Gastrocnemius medialis (tissue), 4 donors: ENCODE results near the gene ZFAND6. TPM values are rescaled to one million over a fixed set of nuclear protein-coding genes. Genes with fewer than 3 reads are reported as not detected.

Source experiments
- ATAC-seq, 2 donors: fragments of 150-250 bp; one replicate each; pipeline ENCODE4 v1.9.1; 2016
- DNase-seq, 2 donors: peaks; one replicate each; pipeline ENCODE4 v3.0.0-alpha.2; 2019
- H3K27ac ChIP-seq, 4 donors: fragments of 200-600 bp; sonication (generic); 1 replicate in 1 of 4; 2 replicates in 3 of 4; pipeline ENCODE4 v1.5.1; 2016 to 2018; ENCODE audit warnings: mild to moderate bottlenecking in 2 of 4, moderate library complexity in 1 of 4
- H3K27me3 ChIP-seq, 3 donors: fragments of 200-600 bp; sonication (generic) in 2 of 3; 1 replicate in 1 of 3; 2 replicates in 2 of 3; pipeline versions ENCODE4 v1.5.1 to v1.6.0; 2016 to 2019; ENCODE audit warnings: mild to moderate bottlenecking in 1 of 3, moderate library complexity in 1 of 3
- H3K36me3 ChIP-seq, 2 donors: fragments of 200-600 bp; sonication (generic) in 1 of 2; one replicate each; pipeline ENCODE4 v1.5.1; 2017 to 2018
- H3K4me1 ChIP-seq, 2 donors: fragments of 200-600 bp; sonication (generic) in 1 of 2; one replicate each; pipeline ENCODE4 v1.5.1; 2016 to 2017; ENCODE audit warnings: mild to moderate bottlenecking in 2 of 2
- H3K4me3 ChIP-seq, 4 donors: fragments of 200-600 bp; sonication (generic) in 3 of 4; 1 replicate in 1 of 4; 2 replicates in 3 of 4; pipeline ENCODE4 v1.5.1; 2016 to 2019; ENCODE audit warnings: mild to moderate bottlenecking in 2 of 4
- H3K9me3 ChIP-seq, 3 donors: fragments of 200-600 bp; sonication (generic) in 2 of 3; 1 replicate in 1 of 3; 2 replicates in 2 of 3; pipeline ENCODE4 v1.5.1; 2016 to 2019
- POLR2A ChIP-seq, 2 donors: fragments of 450-650 bp; IDR thresholded peaks; one replicate each; pipeline ENCODE4 v1.6.1; 2017; ENCODE audit warnings: antibody characterized with exemption in 2 of 2, mild to moderate bottlenecking in 2 of 2, moderate library complexity in 2 of 2
- in situ Hi-C, 4 donors: fragments of 200-750 bp; cut with MboI; loops; one replicate each; pipeline versions ENCODE4 v1.15.0 to v1.8.0; 2017; ENCODE audit warnings: low sequenced_read_pairs in 4 of 4
- intact Hi-C: fragments of 100-400 bp; cut with DNase I; formaldehyde crosslinking; loops from one replicate; pipeline ENCODE4 v1.15.1; 2023; ENCODE audit warnings: low total_unique reads
- total RNA-seq, 4 donors: library from RNA; depleted of rRNA; stranded (reverse); fragments of >200 nt; gene quantifications; one replicate each; pipeline versions ENCODE4 v1.1.0 to v1.2.3, GENCODE V29; 2016
- TF ChIP-seq, protein P1 (sequence below), 5 experiments: fragments of 450-650 bp in 3 of 5; fragments of 200-600 bp in 2 of 5; sonication (generic) in 2 of 5; IDR thresholded peaks in 4 of 5; conservative IDR thresholded peaks in 1 of 5; 1 replicate in 4 of 5; 2 replicates in 1 of 5; pipeline ENCODE4 v1.5.1; 2016 to 2019; ENCODE audit warnings: antibody characterized with exemption in 5 of 5, mild to moderate bottlenecking in 3 of 5, moderate library complexity in 3 of 5

ZFAND6 gene
- total RNA-seq, 4 donors from 2014 or later = 95.4 to 196 (median 146) TPM

DNA sequence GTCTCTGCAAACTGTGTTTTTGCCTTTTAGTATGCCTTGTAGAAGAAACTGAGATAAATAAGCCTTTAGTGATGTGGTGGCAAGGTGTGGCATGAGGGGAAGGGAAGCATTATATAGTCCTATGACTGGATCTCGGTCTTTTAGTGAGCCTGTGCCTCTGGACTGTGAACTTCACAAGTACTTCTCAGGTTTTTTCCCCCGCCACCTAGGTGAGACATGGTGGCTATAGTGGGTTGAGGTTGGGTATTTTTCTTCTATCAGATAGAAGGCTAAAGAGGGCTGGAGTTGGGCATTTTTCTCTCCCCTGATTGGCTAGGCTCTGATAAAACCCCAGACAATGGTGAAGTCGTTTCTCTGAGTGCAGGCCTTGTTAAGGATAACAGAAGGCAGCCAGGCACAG is 38.7 kb upstream of the ZFAND6 start:
- Histone ChIP-seq H3K4me1 (no peaks in the 10 kb centered on the region), H3K36me3 (no peaks in the 10 kb centered on the region), H3K27me3 (no peaks in the 10 kb centered on the region), H3K9me3 (no peaks in the 10 kb centered on the region), H3K4me3 (no peak overlapping the region), H3K27ac (no peak overlapping the region)
- DNase-seq (no peak), ATAC-seq (no peak)
- in situ Hi-C loops = no loop called here
- TF ChIP-seq POLR2A (IDR thresholded peaks at IDR 0.05) = no peak
- TF ChIP-seq, protein P1, sequence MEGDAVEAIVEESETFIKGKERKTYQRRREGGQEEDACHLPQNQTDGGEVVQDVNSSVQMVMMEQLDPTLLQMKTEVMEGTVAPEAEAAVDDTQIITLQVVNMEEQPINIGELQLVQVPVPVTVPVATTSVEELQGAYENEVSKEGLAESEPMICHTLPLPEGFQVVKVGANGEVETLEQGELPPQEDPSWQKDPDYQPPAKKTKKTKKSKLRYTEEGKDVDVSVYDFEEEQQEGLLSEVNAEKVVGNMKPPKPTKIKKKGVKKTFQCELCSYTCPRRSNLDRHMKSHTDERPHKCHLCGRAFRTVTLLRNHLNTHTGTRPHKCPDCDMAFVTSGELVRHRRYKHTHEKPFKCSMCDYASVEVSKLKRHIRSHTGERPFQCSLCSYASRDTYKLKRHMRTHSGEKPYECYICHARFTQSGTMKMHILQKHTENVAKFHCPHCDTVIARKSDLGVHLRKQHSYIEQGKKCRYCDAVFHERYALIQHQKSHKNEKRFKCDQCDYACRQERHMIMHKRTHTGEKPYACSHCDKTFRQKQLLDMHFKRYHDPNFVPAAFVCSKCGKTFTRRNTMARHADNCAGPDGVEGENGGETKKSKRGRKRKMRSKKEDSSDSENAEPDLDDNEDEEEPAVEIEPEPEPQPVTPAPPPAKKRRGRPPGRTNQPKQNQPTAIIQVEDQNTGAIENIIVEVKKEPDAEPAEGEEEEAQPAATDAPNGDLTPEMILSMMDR (IDR thresholded peaks at IDR 0.05 in 4 of 5, conservative IDR thresholded peaks at IDR 0.05 in 1 of 5) = no peak
- intact Hi-C loops = no loop called here

DNA sequence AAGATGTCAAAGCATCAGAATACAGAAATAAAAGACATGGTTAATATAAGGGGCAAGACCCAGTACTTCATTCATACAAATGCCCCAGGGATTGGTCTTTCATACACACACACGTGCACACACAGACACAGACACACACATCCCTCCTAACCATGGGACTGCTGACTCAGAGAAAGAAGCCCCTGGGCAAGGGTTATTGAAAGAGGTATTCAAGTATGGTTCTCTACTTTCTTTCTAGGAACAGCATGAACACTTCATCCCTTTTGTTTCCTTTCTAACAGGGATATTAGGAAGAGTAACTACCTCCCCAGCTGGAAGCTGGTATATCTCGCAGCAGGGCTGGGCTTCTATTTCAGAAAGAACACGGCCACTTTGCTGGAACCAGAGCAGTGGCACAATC is 33.2 kb upstream of the ZFAND6 start:
- Histone ChIP-seq H3K27me3 (no peaks in the 10 kb centered on the region), H3K36me3 (no peaks in the 10 kb centered on the region), H3K4me1 (no peaks in the 10 kb centered on the region), H3K4me3 (no peak overlapping the region), H3K27ac (no peak overlapping the region), H3K9me3 (no peaks in the 10 kb centered on the region)
- ATAC-seq (no peak), DNase-seq (no peak)
- TF ChIP-seq, protein P1 (IDR thresholded peaks at IDR 0.05 in 4 of 5, conservative IDR thresholded peaks at IDR 0.05 in 1 of 5) = no peak
- no peak for TF ChIP-seq POLR2A (IDR thresholded peaks at IDR 0.05)
- in situ Hi-C loops = no loop called here
- intact Hi-C loops = no loop called here

DNA sequence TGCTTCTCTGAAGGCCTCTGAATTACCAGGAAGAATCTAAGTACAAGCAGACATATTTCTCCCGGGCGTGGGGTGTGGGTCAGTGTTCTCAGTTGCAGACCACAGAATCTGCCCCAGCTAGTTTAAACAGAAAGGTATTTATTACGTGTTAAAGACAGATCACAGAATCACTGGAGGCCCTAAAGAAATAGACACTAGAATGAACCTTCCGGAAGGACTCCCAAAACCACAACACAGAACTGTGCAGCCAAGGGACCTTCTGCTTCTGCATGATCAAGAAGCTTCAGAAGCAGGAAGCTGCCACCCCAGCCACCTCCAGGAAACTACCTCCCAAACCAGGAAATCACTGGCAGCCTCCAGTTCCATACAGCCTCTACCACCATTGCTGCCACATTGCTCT is 32.7 kb upstream of the ZFAND6 start:
- Histone ChIP-seq H3K27me3 (no peaks in the 10 kb centered on the region), H3K4me1 (no peaks in the 10 kb centered on the region), H3K4me3 (no peak overlapping the region), H3K36me3 (no peaks in the 10 kb centered on the region), H3K9me3 (no peaks in the 10 kb centered on the region), H3K27ac (no peak overlapping the region)
- in situ Hi-C loops = no loop called here
- no peak for TF ChIP-seq POLR2A (IDR thresholded peaks at IDR 0.05)
- TF ChIP-seq, protein P1 (IDR thresholded peaks at IDR 0.05 in 4 of 5, conservative IDR thresholded peaks at IDR 0.05 in 1 of 5) = no peak
- intact Hi-C loops = no loop called here
- ATAC-seq = no peak
- no peak for DNase-seq

DNA sequence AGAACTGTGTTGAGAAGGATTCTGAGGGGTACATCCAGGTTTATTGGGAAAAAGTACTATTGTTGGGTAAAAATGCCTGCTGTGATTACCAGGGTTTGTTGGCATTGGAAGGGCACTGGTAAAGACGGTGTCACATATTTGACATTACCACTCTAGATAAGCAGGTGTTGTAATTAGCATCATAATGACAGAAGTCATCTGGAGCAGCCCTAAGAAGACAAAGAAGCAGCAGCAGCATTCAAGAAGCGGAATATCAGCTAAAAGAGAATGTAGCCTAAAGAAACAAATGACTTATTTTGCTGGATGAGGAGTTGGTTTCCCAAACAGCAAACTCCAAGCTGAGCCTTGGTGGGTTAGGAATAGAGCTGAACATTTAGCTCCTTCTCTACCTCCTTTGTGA is 30.5 kb upstream of the ZFAND6 start:
- no peaks in the 10 kb centered on the region for H3K27me3 ChIP-seq
- H3K27ac ChIP-seq = no peak overlapping the region
- intact Hi-C loops (no loop called here), in situ Hi-C loops (no loop called here)
- ATAC-seq (no peak), DNase-seq (no peak)
- H3K4me1 ChIP-seq = peaks cover 9% of the 10 kb centered on the region in 2 donors
- no peak overlapping the region for H3K4me3 ChIP-seq
- no peaks in the 10 kb centered on the region for H3K9me3 ChIP-seq
- TF ChIP-seq, protein P1 (IDR thresholded peaks at IDR 0.05 in 4 of 5, conservative IDR thresholded peaks at IDR 0.05 in 1 of 5) = no peak
- no peak for TF ChIP-seq POLR2A (IDR thresholded peaks at IDR 0.05)
- H3K36me3 ChIP-seq = no peaks in the 10 kb centered on the region

DNA sequence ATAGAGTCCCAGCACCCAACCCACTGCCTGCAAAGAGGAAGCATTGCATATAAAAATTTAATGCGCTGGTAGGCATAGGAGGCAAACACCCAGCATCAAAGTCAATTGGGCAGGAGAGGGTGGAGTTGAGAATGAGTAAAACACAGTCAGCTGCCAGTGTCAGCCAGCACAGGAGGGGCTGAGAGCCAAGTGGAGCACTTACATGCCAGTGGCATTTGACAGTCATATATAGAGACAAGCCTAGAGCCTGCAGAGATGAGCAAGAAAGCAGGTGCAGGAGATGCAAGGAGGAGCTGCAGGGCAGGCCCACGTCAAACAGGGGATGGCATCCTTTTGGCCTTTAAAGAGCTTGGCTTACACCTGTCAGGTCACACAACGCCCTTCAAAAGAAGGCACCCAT is 27.6 kb upstream of the ZFAND6 start:
- in situ Hi-C loops = no loop called here
- intact Hi-C loops = no loop called here
- DNase-seq = no peak
- peaks cover 9% of the 10 kb centered on the region in 2 donors for H3K4me1 ChIP-seq
- no peaks in the 10 kb centered on the region for H3K27me3 ChIP-seq
- no peak overlapping the region for H3K27ac ChIP-seq
- no peaks in the 10 kb centered on the region for H3K9me3 ChIP-seq
- H3K4me3 ChIP-seq = no peak overlapping the region
- TF ChIP-seq, protein P1 (IDR thresholded peaks at IDR 0.05 in 4 of 5, conservative IDR thresholded peaks at IDR 0.05 in 1 of 5) = no peak
- TF ChIP-seq POLR2A (IDR thresholded peaks at IDR 0.05) = no peak
- peak in 1 of 2 donors; percentile 58 for ATAC-seq
- no peaks in the 10 kb centered on the region for H3K36me3 ChIP-seq
